Activated CD4-positive, alpha-beta T cell treated with anti-CD3 and anti-CD28 coated beads, Interleukin-2, amount 10 ng/mL, durations not matched to agents 24 days and 14 days (primary cell): Measurements from ENCODE around the gene FBXL17. TPM values are rescaled to one million over a fixed set of nuclear protein-coding genes. Genes with fewer than 3 reads are reported as not detected.

Experiments
- DNase-seq: peaks from one replicate; pipeline ENCODE4 v3.0.0; 2022
- H3K27ac Mint-ChIP-seq: one replicate; pipeline ENCODE4 v1.8.0; 2022; ENCODE audit warnings: mild to moderate bottlenecking, mixed read lengths
- H3K27me3 Mint-ChIP-seq: one replicate; pipeline ENCODE4 v1.8.0; 2022; ENCODE audit warnings: mixed read lengths
- H3K36me3 Mint-ChIP-seq: one replicate; pipeline ENCODE4 v1.8.0; 2022; ENCODE audit warnings: low read depth, mild to moderate bottlenecking, mixed read lengths
- H3K4me1 Mint-ChIP-seq: one replicate; pipeline ENCODE4 v1.8.0; 2021; ENCODE audit warnings: mixed read lengths
- H3K4me3 Mint-ChIP-seq: one replicate; pipeline ENCODE4 v1.8.0; 2022; ENCODE audit warnings: mild to moderate bottlenecking, moderate library complexity, mixed read lengths
- H3K9me3 Mint-ChIP-seq: one replicate; pipeline ENCODE4 v1.8.0; 2021; ENCODE audit warnings: mixed read lengths
- intact Hi-C: fragments of 100-400 bp; cut with micrococcal nuclease; formaldehyde crosslinking; loops from one replicate; pipeline ENCODE4 v1.15.1; 2023
- total RNA-seq: library from RNA; stranded (reverse); gene quantifications from 2 replicates; pipeline ENCODE4 v1.2.3, GENCODE V29; 2022

Gene FBXL17
- total RNA-seq, 1 donor from 2014 or later: 7.5 TPM

GRCh38 chr5:108361239-108361638, 20.7 kb downstream of the FBXL17 start:
- DNase-seq: no peak
- intact Hi-C loops: no loop called here
- Mint-ChIP-seq H3K9me3 (no peaks in the 10 kb centered on the region), H3K36me3 (peaks cover 5% of the 10 kb centered on the region), H3K27me3 (no peaks in the 10 kb centered on the region), H3K27ac (no peak overlapping the region), H3K4me3 (no peak overlapping the region), H3K4me1 (no peaks in the 10 kb centered on the region)

GRCh38 chr5:108360280-108360679, 21.6 kb downstream of the FBXL17 start:
- Mint-ChIP-seq H3K36me3 (peaks cover 3% of the 10 kb centered on the region), H3K27me3 (no peaks in the 10 kb centered on the region)
- no peak for DNase-seq

DNA sequence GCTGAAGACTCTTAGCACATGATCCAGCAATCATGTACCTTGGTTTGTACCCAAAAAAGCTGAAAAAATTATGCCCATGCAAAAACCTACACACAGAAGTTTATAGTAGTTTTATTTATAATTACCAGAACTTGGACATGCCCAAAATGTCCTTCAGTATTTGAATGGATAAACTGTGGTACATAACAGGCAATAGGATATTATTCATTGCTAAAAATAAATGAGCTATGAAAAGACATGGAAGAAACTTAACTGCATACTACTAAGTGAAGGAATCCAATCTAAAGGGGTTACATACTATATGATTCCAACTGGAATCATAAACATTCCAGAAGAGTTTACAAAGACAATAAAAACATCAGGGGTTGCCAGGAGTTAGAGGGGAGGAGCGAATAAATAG, 25.6 kb downstream of the FBXL17 start:
- no peaks in the 10 kb centered on the region for H3K4me1 Mint-ChIP-seq
- no peaks in the 10 kb centered on the region for H3K27me3 Mint-ChIP-seq
- DNase-seq: no peak
- no peak overlapping the region for H3K4me3 Mint-ChIP-seq
- H3K27ac Mint-ChIP-seq: no peak overlapping the region
- peaks cover 3% of the 10 kb centered on the region for H3K36me3 Mint-ChIP-seq
- no peaks in the 10 kb centered on the region for H3K9me3 Mint-ChIP-seq
- intact Hi-C loops: no loop called here

More at GRCh38 chr5:108360280-108360679, 21.6 kb downstream of the FBXL17 start:
- no peaks in the 10 kb centered on the region for H3K4me1 Mint-ChIP-seq
- no peak overlapping the region for H3K27ac Mint-ChIP-seq
- H3K9me3 Mint-ChIP-seq: no peaks in the 10 kb centered on the region
- no peak overlapping the region for H3K4me3 Mint-ChIP-seq
- intact Hi-C loops: no loop called here

GRCh38 chr5:108353087-108353486, 28.8 kb downstream of the FBXL17 start:
- H3K27me3 Mint-ChIP-seq: no peaks in the 10 kb centered on the region
- no peak overlapping the region for H3K27ac Mint-ChIP-seq
- no peaks in the 10 kb centered on the region for H3K36me3 Mint-ChIP-seq
- H3K9me3 Mint-ChIP-seq: no peaks in the 10 kb centered on the region
- no peak for DNase-seq
- intact Hi-C loops: no loop called here
- no peak overlapping the region for H3K4me3 Mint-ChIP-seq
- no peaks in the 10 kb centered on the region for H3K4me1 Mint-ChIP-seq

- no peak for DNase-seq
- Mint-ChIP-seq H3K27ac (no peak overlapping the region), H3K4me1 (no peaks in the 10 kb centered on the region), H3K4me3 (no peak overlapping the region), H3K9me3 (no peaks in the 10 kb centered on the region), H3K36me3 (no peaks in the 10 kb centered on the region), H3K27me3 (no peaks in the 10 kb centered on the region)
- intact Hi-C loops: loop anchor here (1.0 to 10.0 kb wide), 2 partner anchors 85 to 671 kb away; partner anchors contain the start of gene EFNA5
Observed at GRCh38 chr5:108345541-108346171, 36.2 kb downstream of the FBXL17 start.

DNA sequence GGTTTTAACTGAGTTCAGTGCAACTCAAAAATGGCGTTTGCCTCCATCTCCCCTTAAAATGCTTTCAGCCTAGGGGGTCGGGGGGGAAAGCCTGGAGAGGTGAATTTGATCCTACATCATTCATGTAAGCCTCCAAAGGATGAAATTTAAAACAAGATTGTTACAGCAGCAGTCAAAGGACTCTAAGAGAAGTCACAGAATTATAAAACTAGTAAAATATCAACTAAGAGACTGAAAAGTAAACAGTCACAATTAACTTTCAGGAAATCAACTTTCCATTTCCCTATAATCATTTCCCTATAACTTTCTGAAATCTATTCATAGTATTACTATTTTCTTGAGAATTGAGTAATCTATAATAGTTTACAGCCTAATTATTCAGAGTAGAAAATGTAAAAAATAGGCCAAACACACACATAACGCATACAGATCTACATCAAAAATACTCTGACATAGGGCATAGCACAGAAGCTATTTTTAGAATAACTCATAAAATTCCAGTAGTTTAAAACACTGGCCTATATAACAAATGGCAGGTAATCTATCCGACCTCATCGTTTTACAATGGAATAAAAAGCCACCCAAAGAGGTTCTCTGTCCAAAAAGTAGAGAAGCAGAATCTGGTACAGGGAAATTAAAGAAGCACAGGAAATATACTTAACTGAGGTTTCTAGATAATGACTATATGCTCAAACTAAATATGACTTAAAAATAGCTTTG, 37.6 kb downstream of the FBXL17 start:
- no peaks in the 10 kb centered on the region for H3K4me1 Mint-ChIP-seq
- intact Hi-C loops: loop anchor here (10.0 kb wide), 1 partner anchor 669 kb away; the partner anchor contains the start of gene EFNA5
- no peak overlapping the region for H3K27ac Mint-ChIP-seq
- no peaks in the 10 kb centered on the region for H3K36me3 Mint-ChIP-seq
- no peak overlapping the region for H3K4me3 Mint-ChIP-seq
- no peaks in the 10 kb centered on the region for H3K27me3 Mint-ChIP-seq
- DNase-seq: no peak
- H3K9me3 Mint-ChIP-seq: no peaks in the 10 kb centered on the region

DNA sequence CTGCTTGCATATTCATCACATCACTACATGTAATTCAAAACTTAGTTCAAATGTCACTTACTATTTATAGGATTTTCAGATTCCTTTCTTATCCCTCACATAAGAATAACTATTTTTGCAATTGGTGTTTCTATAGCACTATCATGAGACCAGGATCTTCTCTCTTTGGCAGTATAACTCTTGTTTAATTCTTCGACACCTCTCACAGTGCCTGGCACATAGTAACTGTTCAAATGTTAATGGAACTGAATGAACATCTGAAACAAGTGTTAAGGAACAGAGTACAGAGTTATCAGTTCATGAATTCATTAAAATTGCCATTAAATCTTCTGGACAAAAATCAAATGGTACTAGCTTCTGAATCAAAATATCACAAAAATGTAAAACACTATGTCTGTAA, 40.0 kb downstream of the FBXL17 start:
- Mint-ChIP-seq H3K4me1 (no peaks in the 10 kb centered on the region), H3K27ac (no peak overlapping the region), H3K9me3 (no peaks in the 10 kb centered on the region), H3K36me3 (no peaks in the 10 kb centered on the region), H3K27me3 (no peaks in the 10 kb centered on the region), H3K4me3 (no peak overlapping the region)
- intact Hi-C loops: loop anchor here (10.0 kb wide), 1 partner anchor 667 kb away; the partner anchor contains the start of gene EFNA5
- no peak for DNase-seq

- no peaks in the 10 kb centered on the region for H3K4me1 Mint-ChIP-seq
- intact Hi-C loops: loop anchor here (10.0 kb wide), 1 partner anchor 665 kb away; the partner anchor contains the start of gene EFNA5
- no peak overlapping the region for H3K4me3 Mint-ChIP-seq
- DNase-seq: no peak
- no peaks in the 10 kb centered on the region for H3K27me3 Mint-ChIP-seq
- no peaks in the 10 kb centered on the region for H3K36me3 Mint-ChIP-seq
- H3K9me3 Mint-ChIP-seq: no peaks in the 10 kb centered on the region
- no peak overlapping the region for H3K27ac Mint-ChIP-seq
Observed at GRCh38 chr5:108340131-108340530, 41.8 kb downstream of the FBXL17 start.

GRCh38 chr5:108339220-108339619, 42.7 kb downstream of the FBXL17 start:
- Mint-ChIP-seq H3K27me3 (no peaks in the 10 kb centered on the region), H3K4me1 (no peaks in the 10 kb centered on the region), H3K36me3 (no peaks in the 10 kb centered on the region), H3K4me3 (no peak overlapping the region), H3K27ac (no peak overlapping the region), H3K9me3 (no peaks in the 10 kb centered on the region)
- intact Hi-C loops: no loop called here
- no peak for DNase-seq

GRCh38 chr5:108334225-108334624, 47.7 kb downstream of the FBXL17 start:
- no peaks in the 10 kb centered on the region for H3K36me3 Mint-ChIP-seq
- intact Hi-C loops: no loop called here
- no peaks in the 10 kb centered on the region for H3K4me1 Mint-ChIP-seq
- no peak overlapping the region for H3K27ac Mint-ChIP-seq
- no peaks in the 10 kb centered on the region for H3K9me3 Mint-ChIP-seq
- no peaks in the 10 kb centered on the region for H3K27me3 Mint-ChIP-seq
- DNase-seq: no peak
- no peak overlapping the region for H3K4me3 Mint-ChIP-seq

GRCh38 chr5:108326982-108327381, 54.9 kb downstream of the FBXL17 start:
- H3K4me3 Mint-ChIP-seq: no peak overlapping the region
- H3K27ac Mint-ChIP-seq: no peak overlapping the region
- no peaks in the 10 kb centered on the region for H3K4me1 Mint-ChIP-seq
- no peak for DNase-seq
- no peaks in the 10 kb centered on the region for H3K9me3 Mint-ChIP-seq
- no peaks in the 10 kb centered on the region for H3K36me3 Mint-ChIP-seq
- intact Hi-C loops: no loop called here
- no peaks in the 10 kb centered on the region for H3K27me3 Mint-ChIP-seq

- Mint-ChIP-seq H3K4me3 (no peak overlapping the region), H3K4me1 (no peaks in the 10 kb centered on the region), H3K27me3 (no peaks in the 10 kb centered on the region), H3K36me3 (no peaks in the 10 kb centered on the region), H3K9me3 (no peaks in the 10 kb centered on the region), H3K27ac (no peak overlapping the region)
- no peak for DNase-seq
- intact Hi-C loops: no loop called here
Observed at GRCh38 chr5:108324886-108325285, 57.0 kb downstream of the FBXL17 start.

GRCh38 chr5:108321341-108321740, 60.6 kb downstream of the FBXL17 start:
- Mint-ChIP-seq H3K36me3 (no peaks in the 10 kb centered on the region), H3K9me3 (no peaks in the 10 kb centered on the region), H3K4me1 (no peaks in the 10 kb centered on the region)

GRCh38 chr5:108320231-108320630, 61.7 kb downstream of the FBXL17 start:
- Mint-ChIP-seq H3K4me1 (no peaks in the 10 kb centered on the region), H3K4me3 (no peak overlapping the region), H3K27me3 (no peaks in the 10 kb centered on the region), H3K9me3 (no peaks in the 10 kb centered on the region), H3K36me3 (no peaks in the 10 kb centered on the region), H3K27ac (no peak overlapping the region)
- no peak for DNase-seq
- intact Hi-C loops: no loop called here

More at GRCh38 chr5:108321341-108321740, 60.6 kb downstream of the FBXL17 start:
- intact Hi-C loops: no loop called here
- no peak overlapping the region for H3K4me3 Mint-ChIP-seq
- DNase-seq: no peak
- H3K27ac Mint-ChIP-seq: no peak overlapping the region
- no peaks in the 10 kb centered on the region for H3K27me3 Mint-ChIP-seq
